T-cell (primary cell): ENCODE measurements around the gene HIBADH. TPM values are rescaled to one million over a fixed set of nuclear protein-coding genes. Genes with fewer than 3 reads are reported as not detected.
"Not testable (repeated sequence)": the region's sequence is repeated elsewhere in the genome, so short reads cannot be mapped to it uniquely, and the experiment has no call there.

Experiments
- ATAC-seq, 4 experiments: fragments of 200-7000 bp in 3 of 4; fragments of 150-1000 bp in 1 of 4; cut with Tn5 transposase; replicated peaks in 1 of 4; 1 replicate in 3 of 4; 2 replicates in 1 of 4; pipeline ENCODE4 v1.10.0; 2021; ENCODE audit warnings: moderate library complexity in 3 of 4, mild to moderate bottlenecking in 2 of 4, moderate number of reproducible peaks in 1 of 4
- CTCF ChIA-PET, 2 donors: fragments of 300-600 bp; sonication (Branson Sonifier 250); formaldehyde crosslinking; loops; one replicate each; lab custom pipeline; 2022; ENCODE audit warnings: antibody characterized with exemption in 2 of 2; lab: Charles Lee
- POLR2A ChIA-PET, 2 donors: fragments of 300-600 bp; sonication (Branson Sonifier 250); formaldehyde crosslinking; loops; one replicate each; lab custom pipeline; 2022; ENCODE audit warnings: antibody characterized with exemption in 2 of 2; lab: Charles Lee
- DNase-seq, 35 experiments: peaks; one replicate each; pipeline versions ENCODE4 v3.0.0 to v3.0.0-alpha.2; 2013 to 2023
- H3K27ac ChIP-seq: one replicate; pipeline ENCODE4 v1.5.1; 2013; ENCODE audit warnings: low read length
- H3K27me3 ChIP-seq, 2 experiments: replicated peaks in 1 of 2; 1 replicate in 1 of 2; 2 replicates in 1 of 2; pipeline versions ENCODE4 v1.6.1 to v1.7.0; 2013; ENCODE audit warnings: low read length in 1 of 2, mixed read lengths in 1 of 2; ENCODE audit not compliant: control insufficient read depth in 2 of 2, insufficient read depth in 2 of 2; ENCODE audit errors: extremely low read depth in 1 of 2
- H3K36me3 ChIP-seq, 2 donors: 1 replicate in 1 of 2; 2 replicates in 1 of 2; pipeline versions ENCODE4 v1.6.1 to v1.7.0; 2013; ENCODE audit warnings: low read length in 1 of 2; ENCODE audit not compliant: control insufficient read depth in 2 of 2, insufficient read depth in 1 of 2; ENCODE audit errors: extremely low read depth in 1 of 2
- H3K4me1 ChIP-seq, 2 experiments: 1 replicate in 1 of 2; 2 replicates in 1 of 2; pipeline versions ENCODE4 v1.6.1 to v1.7.0; 2013; ENCODE audit warnings: low read length in 2 of 2, mixed read lengths in 1 of 2; ENCODE audit not compliant: insufficient read depth in 2 of 2, control insufficient read depth in 1 of 2; ENCODE audit errors: extremely low read depth in 1 of 2
- H3K4me3 ChIP-seq, 2 donors: 1 replicate in 1 of 2; 2 replicates in 1 of 2; pipeline versions ENCODE4 v1.5.1 to v1.7.0; 2013; ENCODE audit warnings: mild to moderate bottlenecking in 2 of 2, low read length in 1 of 2, moderate library complexity in 1 of 2; ENCODE audit not compliant: control insufficient read depth in 1 of 2; ENCODE audit errors: extremely low read depth in 1 of 2
- H3K9me3 ChIP-seq: 2 replicates; pipeline ENCODE4 v1.7.0; 2013
- H3K27ac Mint-ChIP-seq, 2 donors: one replicate each; pipeline ENCODE4 v1.8.0; 2020 to 2021; ENCODE audit warnings: mild to moderate bottlenecking in 2 of 2, mixed read lengths in 2 of 2
- H3K27me3 Mint-ChIP-seq, 2 donors: one replicate each; pipeline ENCODE4 v1.8.0; 2021 to 2022; ENCODE audit warnings: mixed read lengths in 2 of 2
- H3K36me3 Mint-ChIP-seq: one replicate; pipeline ENCODE4 v1.8.0; 2021; ENCODE audit warnings: mixed read lengths
- H3K4me1 Mint-ChIP-seq, 3 donors: one replicate each; pipeline ENCODE4 v1.8.0; 2020 to 2022; ENCODE audit warnings: mixed read lengths in 3 of 3, mild to moderate bottlenecking in 1 of 3
- H3K4me3 Mint-ChIP-seq, 3 donors: one replicate each; pipeline ENCODE4 v1.8.0; 2020 to 2022; ENCODE audit warnings: mild to moderate bottlenecking in 3 of 3, mixed read lengths in 3 of 3, moderate library complexity in 3 of 3
- H3K9me3 Mint-ChIP-seq, 3 donors: one replicate each; pipeline ENCODE4 v1.8.0; 2020 to 2022; ENCODE audit warnings: mixed read lengths in 3 of 3
- WGBS: methylation state at CpG from one replicate; pipeline ENCODE4 v1.1.5; 2013; ENCODE audit warnings: missing lambda C conversion rate; ENCODE audit not compliant: insufficient coverage; 5-methylcytosine and 5-hydroxymethylcytosine counted together
- total RNA-seq, 35 experiments: library from RNA in 6 of 35; stranded (reverse) in 6 of 35; fragments of 120-200 nt in 1 of 35; gene quantifications; one replicate each; pipeline versions ENCODE4 v1.2.1 to v1.2.4 and lab custom pipeline; 2013 to 2026

HIBADH gene
- total RNA-seq, 5 donors from 2014 or later (not counting 1 experiment from before 2014, with no cell fraction given) = 9.8 to 12.5 (median 12.0) TPM

- Mint-ChIP-seq H3K36me3 (no peaks in the 10 kb centered on the region), H3K4me1 (no peaks in the 10 kb centered on the region), H3K4me3 (no peak overlapping the region), H3K9me3 (no peaks in the 10 kb centered on the region), H3K27ac (no peak overlapping the region), H3K27me3 (no peaks in the 10 kb centered on the region)
- POLR2A ChIA-PET = no interaction called here
- ATAC-seq (no peak), DNase-seq (no peak)
- no peaks in the 10 kb centered on the region for H3K36me3 ChIP-seq
- CTCF ChIA-PET = no interaction called here
- no peaks in the 10 kb centered on the region for H3K4me1 ChIP-seq
- WGBS = no CpG with 5 or more reads among the region's 3 CpGs
- no peaks in the 10 kb centered on the region for H3K9me3 ChIP-seq
- no peaks in the 10 kb centered on the region for H3K27me3 ChIP-seq
- H3K27ac ChIP-seq = no peak overlapping the region
- no peak overlapping the region for H3K4me3 ChIP-seq
Measured at GRCh38 chr7:27677912-27678612, 15.4 kb upstream of the HIBADH start.

GRCh38 chr7:27674126-27674525, 11.4 kb upstream of the HIBADH start:
- H3K27me3 ChIP-seq, H3K9me3 ChIP-seq, H3K36me3 Mint-ChIP-seq, H3K36me3 ChIP-seq, H3K27ac ChIP-seq, H3K4me3 ChIP-seq, H3K27me3 Mint-ChIP-seq, H3K4me1 ChIP-seq, H3K9me3 Mint-ChIP-seq, ATAC-seq, DNase-seq, H3K27ac Mint-ChIP-seq, H3K4me3 Mint-ChIP-seq, H3K4me1 Mint-ChIP-seq, CTCF ChIA-PET: not testable (repeated sequence)
- WGBS = no CpG with 5 or more reads among the region's 3 CpGs
- POLR2A ChIA-PET = interaction anchor here (0.6 to 0.8 kb wide), 4 partner anchors 8 to 451 kb away, joined by 3 to 16 read pairs (median 4); no protein-coding TSS in a partner anchor

GRCh38 chr7:27671675-27672074, 9.0 kb upstream of the HIBADH start:
- POLR2A ChIA-PET = no interaction called here
- CTCF ChIA-PET = no interaction called here
- no peak overlapping the region for H3K4me3 Mint-ChIP-seq

GRCh38 chr7:27670676-27671075, 8.0 kb upstream of the HIBADH start:
- H3K4me3 ChIP-seq = no peak overlapping the region
- no peaks in the 10 kb centered on the region for H3K9me3 Mint-ChIP-seq
- no CpG with 5 or more reads among the region's 2 CpGs for WGBS
- H3K27me3 Mint-ChIP-seq = peaks cover 0 to 10% of the 10 kb centered on the region in 2 donors
- POLR2A ChIA-PET = interaction anchor here in 1 of 2 donors (0.6 kb wide), 1 partner anchor 23 kb away, joined by 4 read pairs; no protein-coding TSS in a partner anchor
- no peaks in the 10 kb centered on the region for H3K9me3 ChIP-seq
- H3K27me3 ChIP-seq = no peaks in the 10 kb centered on the region
- H3K27ac ChIP-seq = no peak overlapping the region
- no peaks in the 10 kb centered on the region for H3K4me1 Mint-ChIP-seq
- CTCF ChIA-PET = interaction anchor here in 1 of 2 donors (0.6 kb wide), 1 partner anchor 29 kb away, joined by 4 read pairs; no protein-coding TSS in a partner anchor
- no peak for ATAC-seq
- no peak for DNase-seq
- no peaks in the 10 kb centered on the region for H3K36me3 ChIP-seq
- H3K4me3 Mint-ChIP-seq = no peak overlapping the region
- no peaks in the 10 kb centered on the region for H3K36me3 Mint-ChIP-seq
- H3K27ac Mint-ChIP-seq = no peak overlapping the region
- H3K4me1 ChIP-seq = no peaks in the 10 kb centered on the region

More at GRCh38 chr7:27671675-27672074, 9.0 kb upstream of the HIBADH start:
- no peaks in the 10 kb centered on the region for H3K9me3 ChIP-seq
- DNase-seq (no peak), ATAC-seq (no peak)
- Mint-ChIP-seq H3K36me3 (no peaks in the 10 kb centered on the region), H3K4me1 (no peaks in the 10 kb centered on the region), H3K27me3 (peaks cover 0 to 10% of the 10 kb centered on the region in 2 donors), H3K27ac (no peak overlapping the region), H3K9me3 (no peaks in the 10 kb centered on the region)
- no peaks in the 10 kb centered on the region for H3K27me3 ChIP-seq
- H3K27ac ChIP-seq = no peak overlapping the region
- no peak overlapping the region for H3K4me3 ChIP-seq
- 81% methylated on average over 2 of the region's 3 CpGs for WGBS
- no peaks in the 10 kb centered on the region for H3K36me3 ChIP-seq
- H3K4me1 ChIP-seq = no peaks in the 10 kb centered on the region

GRCh38 chr7:27670177-27670576, 7.5 kb upstream of the HIBADH start:
- ATAC-seq (no peak), DNase-seq (no peak)
- WGBS = 100% methylated on average over 1 of the region's 2 CpGs
- no peak overlapping the region for H3K27ac Mint-ChIP-seq
- H3K9me3 Mint-ChIP-seq = no peaks in the 10 kb centered on the region
- H3K9me3 ChIP-seq = no peaks in the 10 kb centered on the region
- H3K4me1 ChIP-seq = no peaks in the 10 kb centered on the region
- H3K4me1 Mint-ChIP-seq = no peaks in the 10 kb centered on the region
- H3K27me3 Mint-ChIP-seq = peaks cover 0 to 10% of the 10 kb centered on the region in 2 donors
- CTCF ChIA-PET = no interaction called here
- POLR2A ChIA-PET = no interaction called here
- no peaks in the 10 kb centered on the region for H3K36me3 ChIP-seq
- no peak overlapping the region for H3K27ac ChIP-seq
- H3K4me3 Mint-ChIP-seq = no peak overlapping the region
- H3K4me3 ChIP-seq = no peak overlapping the region
- H3K36me3 Mint-ChIP-seq = no peaks in the 10 kb centered on the region
- H3K27me3 ChIP-seq = no peaks in the 10 kb centered on the region

GRCh38 chr7:27665531-27665930, 2.8 kb upstream of the HIBADH start:
- ATAC-seq (no peak), DNase-seq (no peak)
- H3K4me3 ChIP-seq = no peak overlapping the region
- no peaks in the 10 kb centered on the region for H3K9me3 ChIP-seq
- H3K27me3 ChIP-seq = no peaks in the 10 kb centered on the region
- Mint-ChIP-seq H3K27ac (no peak overlapping the region), H3K36me3 (no peaks in the 10 kb centered on the region), H3K27me3 (peaks cover 0 to 3% of the 10 kb centered on the region in 2 donors), H3K9me3 (no peaks in the 10 kb centered on the region), H3K4me1 (peaks cover 11 to 21% (median 18%) of the 10 kb centered on the region in 3 donors), H3K4me3 (no peak overlapping the region)
- POLR2A ChIA-PET = no interaction called here
- peaks cover 11 to 16% of the 10 kb centered on the region in 2 experiments for H3K4me1 ChIP-seq
- CTCF ChIA-PET = no interaction called here
- no peak overlapping the region for H3K27ac ChIP-seq
- no peaks in the 10 kb centered on the region for H3K36me3 ChIP-seq
